Measurements from ENCODE around the gene KATNAL1.

The KATNAL1 gene

GRCh38 chr13:30319655-30320054 is 12.3 kb upstream of the KATNAL1 start:
- H3K4me3 ChIP-seq (replicated peaks; ENCODE audit: low read depth, low read length), result no peak overlapping the region
- TF ChIP-seq, protein P1, sequence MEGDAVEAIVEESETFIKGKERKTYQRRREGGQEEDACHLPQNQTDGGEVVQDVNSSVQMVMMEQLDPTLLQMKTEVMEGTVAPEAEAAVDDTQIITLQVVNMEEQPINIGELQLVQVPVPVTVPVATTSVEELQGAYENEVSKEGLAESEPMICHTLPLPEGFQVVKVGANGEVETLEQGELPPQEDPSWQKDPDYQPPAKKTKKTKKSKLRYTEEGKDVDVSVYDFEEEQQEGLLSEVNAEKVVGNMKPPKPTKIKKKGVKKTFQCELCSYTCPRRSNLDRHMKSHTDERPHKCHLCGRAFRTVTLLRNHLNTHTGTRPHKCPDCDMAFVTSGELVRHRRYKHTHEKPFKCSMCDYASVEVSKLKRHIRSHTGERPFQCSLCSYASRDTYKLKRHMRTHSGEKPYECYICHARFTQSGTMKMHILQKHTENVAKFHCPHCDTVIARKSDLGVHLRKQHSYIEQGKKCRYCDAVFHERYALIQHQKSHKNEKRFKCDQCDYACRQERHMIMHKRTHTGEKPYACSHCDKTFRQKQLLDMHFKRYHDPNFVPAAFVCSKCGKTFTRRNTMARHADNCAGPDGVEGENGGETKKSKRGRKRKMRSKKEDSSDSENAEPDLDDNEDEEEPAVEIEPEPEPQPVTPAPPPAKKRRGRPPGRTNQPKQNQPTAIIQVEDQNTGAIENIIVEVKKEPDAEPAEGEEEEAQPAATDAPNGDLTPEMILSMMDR (IDR thresholded peaks at IDR 0.05; ENCODE audit: low read length, missing control alignments), result no peak
- no peak for DNase-seq (ENCODE audit: low read depth)

DNA sequence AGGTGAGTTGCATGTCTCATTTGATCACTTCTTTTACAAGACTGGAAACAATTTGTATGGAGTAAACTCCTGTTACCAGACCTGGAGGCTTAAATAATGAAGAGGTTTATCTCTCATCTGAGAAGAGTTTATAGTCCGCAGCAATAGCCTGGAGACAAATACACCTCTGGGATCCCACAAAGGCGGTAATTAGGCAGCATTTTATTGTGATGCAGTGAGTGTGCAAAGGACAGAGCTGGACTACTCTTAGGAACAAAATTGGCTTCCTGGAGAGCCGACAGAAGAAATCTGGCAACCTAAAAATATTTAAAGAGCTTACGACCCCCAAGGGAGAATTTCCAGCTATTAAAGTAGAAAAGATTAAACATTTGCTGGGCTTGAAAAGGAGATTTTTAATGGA is 11.8 kb upstream of the KATNAL1 start:
- H3K4me3 ChIP-seq (replicated peaks; ENCODE audit: low read depth, low read length), result no peak overlapping the region
- TF ChIP-seq, protein P1 (IDR thresholded peaks at IDR 0.05; ENCODE audit: low read length, missing control alignments), result no peak
- no peak for DNase-seq (ENCODE audit: low read depth)

- TF ChIP-seq, protein P1 (IDR thresholded peaks at IDR 0.05; ENCODE audit: low read length, missing control alignments), result no peak
- H3K4me3 ChIP-seq (replicated peaks; ENCODE audit: low read depth, low read length), result no peak overlapping the region
- DNase-seq (ENCODE audit: low read depth), result no peak
Observed at GRCh38 chr13:30318026-30318425, 10.7 kb upstream of the KATNAL1 start.

DNA sequence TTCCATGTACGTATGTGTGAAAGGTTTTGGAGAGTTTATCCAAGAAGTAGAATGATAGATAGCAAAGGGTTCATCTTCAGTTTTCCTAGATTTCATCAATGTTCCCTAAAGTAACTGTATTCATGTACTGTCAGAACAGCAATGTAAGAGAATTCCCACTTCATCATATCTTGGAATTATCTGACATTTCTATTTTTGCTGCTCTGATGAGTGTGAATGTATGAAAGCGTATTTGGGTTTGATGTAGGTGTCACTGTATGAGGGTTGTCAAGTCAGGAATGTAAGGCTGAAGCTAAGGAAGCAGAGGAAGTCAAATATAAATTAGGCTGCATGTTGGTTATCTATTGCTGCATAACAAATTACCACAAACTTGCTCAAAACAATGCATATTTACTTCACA is 7.2 kb upstream of the KATNAL1 start:
- no peak for DNase-seq (ENCODE audit: low read depth)
- TF ChIP-seq, protein P1 (IDR thresholded peaks at IDR 0.05; ENCODE audit: low read length, missing control alignments), result no peak
- H3K4me3 ChIP-seq (replicated peaks; ENCODE audit: low read depth, low read length), result no peak overlapping the region

DNA sequence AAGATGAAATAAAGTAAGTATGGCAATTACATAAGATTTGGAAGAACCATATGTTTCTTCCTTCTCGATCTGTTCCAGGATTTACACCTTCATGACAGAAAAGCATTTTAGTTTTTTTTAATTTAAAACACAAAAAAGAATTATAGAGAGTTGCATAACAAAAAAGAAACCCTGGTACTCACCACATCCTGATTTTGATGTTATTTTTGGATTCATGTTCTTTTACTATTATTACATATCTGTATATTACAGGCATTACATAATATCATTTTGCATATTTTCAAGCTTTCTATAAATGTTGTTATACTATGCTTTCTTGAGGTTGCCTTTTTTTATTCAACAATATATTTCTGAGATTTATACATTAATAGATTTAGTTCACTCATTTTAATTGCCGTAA is 6.7 kb upstream of the KATNAL1 start:
- TF ChIP-seq, protein P1 (IDR thresholded peaks at IDR 0.05; ENCODE audit: low read length, missing control alignments), result no peak
- H3K4me3 ChIP-seq (replicated peaks; ENCODE audit: low read depth, low read length), result no peak overlapping the region
- DNase-seq (ENCODE audit: low read depth), result no peak

GRCh38 chr13:30313311-30313710 is 6.0 kb upstream of the KATNAL1 start:
- TF ChIP-seq, protein P1 (IDR thresholded peaks at IDR 0.05; ENCODE audit: low read length, missing control alignments), result no peak
- DNase-seq (ENCODE audit: low read depth), result no peak
- no peak overlapping the region for H3K4me3 ChIP-seq (replicated peaks; ENCODE audit: low read depth, low read length)

DNA sequence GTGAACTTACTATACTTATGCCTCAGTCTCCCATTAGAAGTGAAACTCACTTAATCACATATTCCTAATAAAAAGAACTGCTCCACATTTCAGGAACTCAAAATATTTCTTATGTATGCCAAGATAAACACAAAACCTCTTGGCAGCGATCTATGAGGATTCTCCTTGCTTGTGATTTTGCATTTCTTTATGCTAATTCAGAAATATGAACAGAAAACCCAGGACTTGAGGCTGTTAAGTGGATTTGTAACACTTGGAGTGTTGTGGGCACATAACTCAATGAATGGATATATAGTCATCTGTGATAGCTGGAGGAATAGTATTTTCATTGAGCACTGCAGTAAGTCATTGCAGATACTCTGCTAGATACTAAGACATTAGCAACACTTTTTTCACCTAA is 5.6 kb upstream of the KATNAL1 start:
- TF ChIP-seq, protein P1 (IDR thresholded peaks at IDR 0.05; ENCODE audit: low read length, missing control alignments), result no peak
- DNase-seq (ENCODE audit: low read depth), result peak; percentile 70
- H3K4me3 ChIP-seq (replicated peaks; ENCODE audit: low read depth, low read length), result no peak overlapping the region

All from fibroblast of pulmonary artery (primary cell).